H9 (cell line): ENCODE data around the gene FHIT. TPM values are rescaled to one million over a fixed set of nuclear protein-coding genes. Genes with fewer than 3 reads are reported as not detected.

ENCODE experiments used
- DNase-seq: peaks from one replicate; pipeline ENCODE4 v3.0.0-alpha.2; 2017
- H2AFZ ChIP-seq: one replicate; pipeline ENCODE4 v1.6.1; 2013; ENCODE audit warnings: mild to moderate bottlenecking, low read length, control low read depth, moderate library complexity
- H2AK5ac ChIP-seq: 2 replicates; pipeline ENCODE4 v1.6.1; 2013; ENCODE audit warnings: low read length, control low read depth, mixed read lengths; ENCODE audit not compliant: insufficient read length
- H2BK120ac ChIP-seq: one replicate; pipeline ENCODE4 v1.6.1; 2013; ENCODE audit warnings: low read depth, mild to moderate bottlenecking, low read length, control low read depth, inconsistent platforms; ENCODE audit not compliant: poor library complexity, severe bottlenecking
- H2BK12ac ChIP-seq: 2 replicates; pipeline ENCODE4 v1.6.1; 2013; ENCODE audit warnings: low read length, control low read depth, mixed read lengths, low read depth; ENCODE audit not compliant: insufficient read length
- H2BK15ac ChIP-seq: 2 replicates; pipeline ENCODE4 v1.6.1; 2013; ENCODE audit warnings: low read depth, low read length, control low read depth
- H2BK20ac ChIP-seq: one replicate; pipeline ENCODE4 v1.6.1; 2013; ENCODE audit warnings: low read depth, mild to moderate bottlenecking, low read length, control low read depth, inconsistent platforms; ENCODE audit not compliant: poor library complexity, severe bottlenecking
- H2BK5ac ChIP-seq: 2 replicates; pipeline ENCODE4 v1.6.1; 2013; ENCODE audit warnings: low read length, control low read depth, mixed read lengths; ENCODE audit not compliant: insufficient read length
- H3K14ac ChIP-seq: 2 replicates; pipeline ENCODE4 v1.6.1; 2013; ENCODE audit warnings: low read length, control low read depth; ENCODE audit not compliant: insufficient read depth
- H3K18ac ChIP-seq: 2 replicates; pipeline ENCODE4 v1.6.1; 2013; ENCODE audit warnings: low read depth, mild to moderate bottlenecking, mixed read lengths, low read length, control low read depth; ENCODE audit not compliant: insufficient read length
- H3K23ac ChIP-seq: 2 replicates; pipeline ENCODE4 v1.6.1; 2013; ENCODE audit warnings: low read length, control low read depth, mixed read lengths, low read depth; ENCODE audit not compliant: insufficient read length
- H3K23me2 ChIP-seq: 2 replicates; pipeline ENCODE4 v1.6.1; 2013; ENCODE audit warnings: low read depth, mild to moderate bottlenecking, mixed read lengths, low read length, control low read depth; ENCODE audit not compliant: insufficient read length, poor library complexity, severe bottlenecking
- H3K27ac ChIP-seq: 2 replicates; pipeline ENCODE4 v1.5.1; 2013; ENCODE audit warnings: low read length, control low read depth, mixed read lengths, low read depth; ENCODE audit not compliant: insufficient read length
- H3K27me3 ChIP-seq: 2 replicates; pipeline ENCODE4 v1.6.1; 2013; ENCODE audit warnings: low read length, control low read depth, inconsistent platforms; ENCODE audit not compliant: insufficient read depth
- H3K4ac ChIP-seq: 2 replicates; pipeline ENCODE4 v1.6.1; 2013; ENCODE audit warnings: low read depth, mild to moderate bottlenecking, control low read depth, inconsistent platforms, low read length, moderate library complexity
- H3K4me1 ChIP-seq: 2 replicates; pipeline ENCODE4 v1.6.1; 2013; ENCODE audit warnings: low read length, control low read depth, inconsistent platforms; ENCODE audit not compliant: insufficient read depth
- H3K4me2 ChIP-seq: 2 replicates; pipeline ENCODE4 v1.6.1; 2013; ENCODE audit warnings: low read length, control low read depth, mixed read lengths; ENCODE audit not compliant: insufficient read length, insufficient read depth
- H3K56ac ChIP-seq: 2 replicates; pipeline ENCODE4 v1.6.1; 2013; ENCODE audit warnings: low read depth, mild to moderate bottlenecking, mixed read lengths, low read length, control low read depth; ENCODE audit not compliant: insufficient read length
- H3K79me1 ChIP-seq: 2 replicates; pipeline ENCODE4 v1.6.1; 2013; ENCODE audit warnings: low read depth, mild to moderate bottlenecking, moderate library complexity, low read length, control low read depth, inconsistent platforms; ENCODE audit not compliant: insufficient read depth, poor library complexity, severe bottlenecking
- H3K79me2 ChIP-seq: 2 replicates; pipeline ENCODE4 v1.6.1; 2013; ENCODE audit warnings: low read length, control low read depth, inconsistent platforms; ENCODE audit not compliant: insufficient read depth
- H3K9ac ChIP-seq: 2 replicates; pipeline ENCODE4 v1.6.1; 2013; ENCODE audit warnings: low read length, control low read depth, mixed read lengths; ENCODE audit not compliant: insufficient read length; ENCODE audit errors: extremely low read depth
- H3K9me3 ChIP-seq: one replicate; pipeline ENCODE4 v1.6.1; 2013; ENCODE audit warnings: low read depth, low read length, inconsistent platforms; ENCODE audit not compliant: control insufficient read depth
- H3T11ph ChIP-seq: one replicate; pipeline ENCODE4 v1.6.1; 2013; ENCODE audit warnings: mild to moderate bottlenecking, low read length, control low read depth, inconsistent platforms
- H4K20me1 ChIP-seq: one replicate; pipeline ENCODE4 v1.6.1; 2013; ENCODE audit not compliant: control insufficient read depth, insufficient read length, insufficient read depth
- H4K5ac ChIP-seq: 2 replicates; pipeline ENCODE4 v1.6.1; 2013; ENCODE audit warnings: low read depth, mild to moderate bottlenecking, mixed read lengths, low read length, control low read depth; ENCODE audit not compliant: insufficient read length
- H4K8ac ChIP-seq: replicated peaks from 2 replicates; pipeline ENCODE4 v1.6.1; 2013; ENCODE audit warnings: low read length, control low read depth, mixed read lengths, low read depth; ENCODE audit not compliant: insufficient read length
- H4K91ac ChIP-seq: 2 replicates; pipeline ENCODE4 v1.6.1; 2013; ENCODE audit warnings: low read depth, mild to moderate bottlenecking, moderate library complexity, mixed read lengths, low read length, control low read depth; ENCODE audit not compliant: insufficient read length
- H3K27ac Mint-ChIP-seq, 3 experiments: 2 replicates in 2 of 3; 3 replicates in 1 of 3; pipeline ENCODE4 v1.8.0; 2020 to 2021; ENCODE audit warnings: mixed read lengths in 3 of 3, mild to moderate bottlenecking in 1 of 3, moderate library complexity in 1 of 3
- H3K27me3 Mint-ChIP-seq: 2 replicates; pipeline ENCODE4 v1.8.0; 2021; ENCODE audit warnings: low read depth, mild to moderate bottlenecking, moderate library complexity, mixed read lengths
- H3K36me3 Mint-ChIP-seq, 3 experiments: 2 replicates in 2 of 3; 3 replicates in 1 of 3; pipeline ENCODE4 v1.8.0; 2020 to 2021; ENCODE audit warnings: low read depth in 3 of 3, mixed read lengths in 3 of 3; ENCODE audit not compliant: insufficient read depth in 1 of 3
- H3K4me1 Mint-ChIP-seq, 2 experiments: 2 replicates each; pipeline ENCODE4 v1.8.0; 2020; ENCODE audit warnings: mixed read lengths in 2 of 2
- H3K4me3 Mint-ChIP-seq, 2 experiments: 2 replicates in 1 of 2; 3 replicates in 1 of 2; pipeline ENCODE4 v1.8.0; 2020 to 2021; ENCODE audit warnings: mild to moderate bottlenecking in 2 of 2, mixed read lengths in 2 of 2, moderate library complexity in 1 of 2
- H3K9me3 Mint-ChIP-seq, 2 experiments: 2 replicates in 1 of 2; 3 replicates in 1 of 2; pipeline ENCODE4 v1.8.0; 2020; ENCODE audit warnings: mild to moderate bottlenecking in 2 of 2, mixed read lengths in 2 of 2, moderate library complexity in 1 of 2
- WGBS: extraction: QIAGEN DNeasy Blood & Tissue Kit; methylation state at CpG from one replicate; pipeline ENCODE4 v1.1.7; 2013; ENCODE audit warnings: missing lambda C conversion rate, low lambda C conversion rate, mixed read lengths; ENCODE audit not compliant: insufficient read length; ENCODE audit errors: extremely low coverage; 5-methylcytosine and 5-hydroxymethylcytosine counted together
- total RNA-seq: library from RNA; stranded (reverse); gene quantifications from 2 replicates; pipeline ENCODE4 v1.2.1, GENCODE V29; 2021
- TF ChIP-seq, protein P1 (sequence below): fragments of 200-600 bp; sonication (generic); conservative IDR thresholded peaks from 3 replicates; pipeline ENCODE4 v1.8.0; 2021; ENCODE audit warnings: antibody characterized with exemption, mild to moderate bottlenecking

Gene FHIT
- total RNA-seq, 1 experiment from 2014 or later: 3.0 TPM

DNA sequence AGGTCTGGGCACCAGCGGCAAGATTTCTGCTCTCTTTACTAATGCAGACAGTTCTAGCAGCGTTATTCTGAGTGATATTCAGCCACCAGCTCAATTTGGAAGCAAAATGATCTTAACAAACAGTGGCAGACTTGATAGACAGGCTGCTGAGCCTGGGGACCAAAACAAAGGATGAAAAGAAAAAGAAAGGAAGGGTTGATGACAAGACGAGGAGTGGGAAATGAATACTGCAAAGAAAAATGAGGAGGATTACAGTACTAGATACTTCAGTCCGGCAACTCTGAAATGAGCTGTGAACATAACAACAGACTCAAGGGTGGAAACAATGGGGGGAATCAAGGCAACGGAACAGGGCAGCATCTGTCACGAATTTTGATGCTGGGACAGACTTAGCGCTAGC, 28.8 kb downstream of the FHIT start:
- Histone ChIP-seq H4K20me1 (no peaks in the 10 kb centered on the region), H3K9ac (no peak overlapping the region), H3K18ac (no peak overlapping the region), H3T11ph (no peak overlapping the region), H2AK5ac (no peak overlapping the region), H4K5ac (no peak overlapping the region), H2BK12ac (no peak overlapping the region), H3K4me2 (no peak overlapping the region), H3K14ac (no peak overlapping the region), H2AFZ (no peak overlapping the region), H3K79me1 (peaks cover 2% of the 10 kb centered on the region), H2BK20ac (no peak overlapping the region), H3K27me3 (no peaks in the 10 kb centered on the region), H3K4me1 (no peaks in the 10 kb centered on the region), H2BK15ac (no peak overlapping the region), H3K9me3 (no peaks in the 10 kb centered on the region), H3K56ac (no peak overlapping the region), H4K91ac (no peak overlapping the region), H4K8ac (no peak overlapping the region), H3K4ac (no peak overlapping the region), H2BK120ac (no peak overlapping the region), H3K27ac (no peak overlapping the region), H3K23me2 (no peaks in the 10 kb centered on the region), H3K23ac (no peak overlapping the region), H3K79me2 (no peaks in the 10 kb centered on the region), H2BK5ac (no peak overlapping the region)
- no peaks in the 10 kb centered on the region for H3K27me3 Mint-ChIP-seq
- TF ChIP-seq, protein P1, sequence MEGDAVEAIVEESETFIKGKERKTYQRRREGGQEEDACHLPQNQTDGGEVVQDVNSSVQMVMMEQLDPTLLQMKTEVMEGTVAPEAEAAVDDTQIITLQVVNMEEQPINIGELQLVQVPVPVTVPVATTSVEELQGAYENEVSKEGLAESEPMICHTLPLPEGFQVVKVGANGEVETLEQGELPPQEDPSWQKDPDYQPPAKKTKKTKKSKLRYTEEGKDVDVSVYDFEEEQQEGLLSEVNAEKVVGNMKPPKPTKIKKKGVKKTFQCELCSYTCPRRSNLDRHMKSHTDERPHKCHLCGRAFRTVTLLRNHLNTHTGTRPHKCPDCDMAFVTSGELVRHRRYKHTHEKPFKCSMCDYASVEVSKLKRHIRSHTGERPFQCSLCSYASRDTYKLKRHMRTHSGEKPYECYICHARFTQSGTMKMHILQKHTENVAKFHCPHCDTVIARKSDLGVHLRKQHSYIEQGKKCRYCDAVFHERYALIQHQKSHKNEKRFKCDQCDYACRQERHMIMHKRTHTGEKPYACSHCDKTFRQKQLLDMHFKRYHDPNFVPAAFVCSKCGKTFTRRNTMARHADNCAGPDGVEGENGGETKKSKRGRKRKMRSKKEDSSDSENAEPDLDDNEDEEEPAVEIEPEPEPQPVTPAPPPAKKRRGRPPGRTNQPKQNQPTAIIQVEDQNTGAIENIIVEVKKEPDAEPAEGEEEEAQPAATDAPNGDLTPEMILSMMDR: no peak
- H3K4me3 Mint-ChIP-seq: no peak overlapping the region
- H3K36me3 Mint-ChIP-seq: peaks cover 0 to under 1% (median 0%) of the 10 kb centered on the region in 3 experiments; a peak in 3 of 7 replicates
- H3K27ac Mint-ChIP-seq: no peak overlapping the region
- WGBS: no CpG with 5 or more reads among the region's 7 CpGs
- no peak for DNase-seq
- peaks cover 0 to under 1% of the 10 kb centered on the region in 2 experiments; a peak in 2 of 5 replicates for H3K9me3 Mint-ChIP-seq
- H3K4me1 Mint-ChIP-seq: peaks cover 3 to 9% of the 10 kb centered on the region in 2 experiments; a peak in 2 of 4 replicates
